ENCODE measurements around the gene STRIP2.

DNA sequence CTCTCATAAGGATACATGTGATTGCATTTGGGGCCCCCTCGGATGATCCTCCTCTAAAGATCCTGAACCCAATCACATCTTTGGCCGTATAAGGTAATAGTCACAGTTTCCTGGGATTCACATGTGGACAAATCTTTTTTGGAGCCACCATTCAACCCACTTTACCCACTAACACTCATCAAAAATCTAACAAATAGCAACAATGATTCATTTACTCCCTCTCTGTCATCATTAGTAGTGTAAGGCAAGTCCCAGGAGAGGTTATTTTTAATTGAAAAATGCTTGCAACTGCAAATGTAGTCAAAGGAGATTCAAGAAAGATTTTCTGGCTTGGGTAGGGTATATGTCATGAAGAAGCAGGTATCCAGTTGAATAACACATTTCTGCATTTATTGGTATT is 58.2 kb downstream of the STRIP2 start:
- TF ChIP-seq RAD21 (conservative IDR thresholded peaks at IDR 0.05) = no peak
- TF ChIP-seq, protein P1, sequence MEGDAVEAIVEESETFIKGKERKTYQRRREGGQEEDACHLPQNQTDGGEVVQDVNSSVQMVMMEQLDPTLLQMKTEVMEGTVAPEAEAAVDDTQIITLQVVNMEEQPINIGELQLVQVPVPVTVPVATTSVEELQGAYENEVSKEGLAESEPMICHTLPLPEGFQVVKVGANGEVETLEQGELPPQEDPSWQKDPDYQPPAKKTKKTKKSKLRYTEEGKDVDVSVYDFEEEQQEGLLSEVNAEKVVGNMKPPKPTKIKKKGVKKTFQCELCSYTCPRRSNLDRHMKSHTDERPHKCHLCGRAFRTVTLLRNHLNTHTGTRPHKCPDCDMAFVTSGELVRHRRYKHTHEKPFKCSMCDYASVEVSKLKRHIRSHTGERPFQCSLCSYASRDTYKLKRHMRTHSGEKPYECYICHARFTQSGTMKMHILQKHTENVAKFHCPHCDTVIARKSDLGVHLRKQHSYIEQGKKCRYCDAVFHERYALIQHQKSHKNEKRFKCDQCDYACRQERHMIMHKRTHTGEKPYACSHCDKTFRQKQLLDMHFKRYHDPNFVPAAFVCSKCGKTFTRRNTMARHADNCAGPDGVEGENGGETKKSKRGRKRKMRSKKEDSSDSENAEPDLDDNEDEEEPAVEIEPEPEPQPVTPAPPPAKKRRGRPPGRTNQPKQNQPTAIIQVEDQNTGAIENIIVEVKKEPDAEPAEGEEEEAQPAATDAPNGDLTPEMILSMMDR (IDR thresholded peaks at IDR 0.05; ENCODE audit: poor library complexity, severe bottlenecking) = no peak
- TF ChIP-seq EP300 (conservative IDR thresholded peaks at IDR 0.05; ENCODE audit: poor library complexity, severe bottlenecking) = no peak
- TF ChIP-seq, protein P2, sequence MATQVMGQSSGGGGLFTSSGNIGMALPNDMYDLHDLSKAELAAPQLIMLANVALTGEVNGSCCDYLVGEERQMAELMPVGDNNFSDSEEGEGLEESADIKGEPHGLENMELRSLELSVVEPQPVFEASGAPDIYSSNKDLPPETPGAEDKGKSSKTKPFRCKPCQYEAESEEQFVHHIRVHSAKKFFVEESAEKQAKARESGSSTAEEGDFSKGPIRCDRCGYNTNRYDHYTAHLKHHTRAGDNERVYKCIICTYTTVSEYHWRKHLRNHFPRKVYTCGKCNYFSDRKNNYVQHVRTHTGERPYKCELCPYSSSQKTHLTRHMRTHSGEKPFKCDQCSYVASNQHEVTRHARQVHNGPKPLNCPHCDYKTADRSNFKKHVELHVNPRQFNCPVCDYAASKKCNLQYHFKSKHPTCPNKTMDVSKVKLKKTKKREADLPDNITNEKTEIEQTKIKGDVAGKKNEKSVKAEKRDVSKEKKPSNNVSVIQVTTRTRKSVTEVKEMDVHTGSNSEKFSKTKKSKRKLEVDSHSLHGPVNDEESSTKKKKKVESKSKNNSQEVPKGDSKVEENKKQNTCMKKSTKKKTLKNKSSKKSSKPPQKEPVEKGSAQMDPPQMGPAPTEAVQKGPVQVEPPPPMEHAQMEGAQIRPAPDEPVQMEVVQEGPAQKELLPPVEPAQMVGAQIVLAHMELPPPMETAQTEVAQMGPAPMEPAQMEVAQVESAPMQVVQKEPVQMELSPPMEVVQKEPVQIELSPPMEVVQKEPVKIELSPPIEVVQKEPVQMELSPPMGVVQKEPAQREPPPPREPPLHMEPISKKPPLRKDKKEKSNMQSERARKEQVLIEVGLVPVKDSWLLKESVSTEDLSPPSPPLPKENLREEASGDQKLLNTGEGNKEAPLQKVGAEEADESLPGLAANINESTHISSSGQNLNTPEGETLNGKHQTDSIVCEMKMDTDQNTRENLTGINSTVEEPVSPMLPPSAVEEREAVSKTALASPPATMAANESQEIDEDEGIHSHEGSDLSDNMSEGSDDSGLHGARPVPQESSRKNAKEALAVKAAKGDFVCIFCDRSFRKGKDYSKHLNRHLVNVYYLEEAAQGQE (IDR thresholded peaks at IDR 0.05; ENCODE audit: borderline replicate concordance) = no peak
- TF ChIP-seq POLR2AphosphoS5 (IDR thresholded peaks at IDR 0.05) = no peak
- TF ChIP-seq TAF1 (IDR thresholded peaks at IDR 0.05; ENCODE audit: low read depth) = no peak
- TF ChIP-seq MXI1 (conservative IDR thresholded peaks at IDR 0.05; ENCODE audit: poor library complexity, severe bottlenecking) = no peak
- TF ChIP-seq EZH2 (IDR thresholded peaks at IDR 0.05; ENCODE audit: borderline replicate concordance, insufficient read depth, low read length, poor library complexity, severe bottlenecking) = no peak
- no peak for TF ChIP-seq SMC3 (conservative IDR thresholded peaks at IDR 0.05; ENCODE audit: poor library complexity)

All from neural cell (in vitro differentiated cells).